Measurements from ENCODE around the gene TAS2R50. TPM values are rescaled to one million over a fixed set of nuclear protein-coding genes. Genes with fewer than 3 reads are reported as not detected.

TAS2R50 gene
- total RNA-seq, 1 donor from 2014 or later, result 0.91 TPM

- peaks cover 3% of the 10 kb centered on the region for H3K36me3 Mint-ChIP-seq (ENCODE audit: low read depth)
- DNase-seq (ENCODE audit: low spot score), result no peak
- H3K4me1 Mint-ChIP-seq (ENCODE audit: low read depth), result peaks cover 21% of the 10 kb centered on the region
- H3K9me3 Mint-ChIP-seq, result peaks cover under 1% of the 10 kb centered on the region
- no peak overlapping the region for H3K4me3 Mint-ChIP-seq
- H3K27ac Mint-ChIP-seq, result no peak overlapping the region
- no peaks in the 10 kb centered on the region for H3K27me3 Mint-ChIP-seq (ENCODE audit: insufficient read depth)
- intact Hi-C loops (cut with micrococcal nuclease), result no loop called here
These were observed 45.3 kb downstream of the TAS2R50 start for GRCh38 chr12:10941369-10941768.

- Mint-ChIP-seq H3K4me1 (ENCODE audit: low read depth) (peaks cover 21% of the 10 kb centered on the region), H3K27ac (no peak overlapping the region), H3K36me3 (ENCODE audit: low read depth) (peaks cover 3% of the 10 kb centered on the region), H3K27me3 (ENCODE audit: insufficient read depth) (no peaks in the 10 kb centered on the region), H3K4me3 (no peak overlapping the region), H3K9me3 (no peaks in the 10 kb centered on the region)
- DNase-seq (ENCODE audit: low spot score), result no peak
- intact Hi-C loops (cut with micrococcal nuclease), result no loop called here
These were observed 46.3 kb downstream of the TAS2R50 start for GRCh38 chr12:10940389-10940788.

GRCh38 chr12:10939163-10939562 is 47.5 kb downstream of the TAS2R50 start, which contains the start of gene TAS2R14:
Gene TAS2R14 (minus strand): TSS chr12:10939263. CDS start chr12:10939207, 56 bp downstream.
- no peaks in the 10 kb centered on the region for H3K9me3 Mint-ChIP-seq

GRCh38 chr12:10936506-10936905 is 50.2 kb downstream of the TAS2R50 start:
- intact Hi-C loops (cut with micrococcal nuclease), result no loop called here
- Mint-ChIP-seq H3K4me1 (ENCODE audit: low read depth) (peaks cover 2% of the 10 kb centered on the region), H3K4me3 (no peak overlapping the region), H3K27ac (no peak overlapping the region), H3K27me3 (ENCODE audit: insufficient read depth) (no peaks in the 10 kb centered on the region), H3K36me3 (ENCODE audit: low read depth) (no peaks in the 10 kb centered on the region), H3K9me3 (no peaks in the 10 kb centered on the region)
- no peak for DNase-seq (ENCODE audit: low spot score)

More at GRCh38 chr12:10939163-10939562, 47.5 kb downstream of the TAS2R50 start, which contains the start of gene TAS2R14:
- Mint-ChIP-seq H3K4me3 (no peak within 1 kb of the TSS), H3K27me3 (ENCODE audit: insufficient read depth) (no peaks in the 10 kb centered on the region), H3K27ac (no peak within 1 kb of the TSS), H3K36me3 (ENCODE audit: low read depth) (no peaks in the 10 kb centered on the region), H3K4me1 (ENCODE audit: low read depth) (peaks cover 21% of the 10 kb centered on the region)
- DNase-seq (ENCODE audit: low spot score), result no peak
- intact Hi-C loops (cut with micrococcal nuclease), result no loop called here

Other genes with a start within 250 kb of the TAS2R50 start
- gene TAS2R7, start 184.3 kb downstream of the TAS2R50 start, total RNA-seq, result not detected in 2 replicates
- not detected in 2 replicates for gene TAS2R8, start 179.6 kb downstream of the TAS2R50 start, total RNA-seq
- not detected in 2 replicates for gene TAS2R9, start 176.7 kb downstream of the TAS2R50 start, total RNA-seq
- not detected in 2 replicates for gene TAS2R10, start 160.6 kb downstream of the TAS2R50 start, total RNA-seq
- 1.9 and 3.6 TPM in 2 replicates for gene PRR4, start 137.4 kb downstream of the TAS2R50 start, total RNA-seq
- gene PRH1, start 102.7 kb downstream of the TAS2R50 start, total RNA-seq, result 18.4 and 19.6 TPM in 2 replicates
- 0.96 TPM in 2 replicates for gene TAS2R13, start 77.3 kb downstream of the TAS2R50 start, total RNA-seq
- not detected in 2 replicates for gene PRH2, start 57.7 kb downstream of the TAS2R50 start, total RNA-seq
- 2.8 and 2.9 TPM in 2 replicates for gene TAS2R14, start 47.6 kb downstream of the TAS2R50 start, total RNA-seq
- 2.1 TPM in 2 replicates for gene TAS2R20, start 11.4 kb upstream of the TAS2R50 start, total RNA-seq
- gene TAS2R19, start 35.7 kb upstream of the TAS2R50 start, total RNA-seq, result 3.6 and 4.3 TPM in 2 replicates
- 4.1 and 4.5 TPM in 2 replicates for gene TAS2R31, start 44.5 kb upstream of the TAS2R50 start, total RNA-seq
- gene TAS2R46, start 75.4 kb upstream of the TAS2R50 start, total RNA-seq, result 1.9 and 2.0 TPM in 2 replicates
- 0.76 and 2.0 TPM in 2 replicates for gene TAS2R43, start 105.4 kb upstream of the TAS2R50 start, total RNA-seq
- 3.8 and 4.5 TPM in 2 replicates for gene TAS2R30, start 147.7 kb upstream of the TAS2R50 start, total RNA-seq
- gene SMIM10L1, start 184.3 kb upstream of the TAS2R50 start, total RNA-seq, result 10.4 and 11.3 TPM in 2 replicates
- gene TAS2R42, start 200.0 kb upstream of the TAS2R50 start, total RNA-seq, result not detected in 2 replicates

Measured in activated T-helper 1 cell treated with anti-CD3 and anti-CD28 coated beads, Interleukin-12 subunit alpha, Interleukin-12 subunit beta, Interleukin-2, Interleukin-4 antibody, amounts not matched to agents 30 ng/mL and 10 ng/mL and 1 ng/mL, durations not matched to agents 14 hours and 24 hours and 36 hours (primary cell).